HUES6 (cell line): ENCODE results near the gene CAPN10.

Experiments used
- H3K27ac ChIP-seq: 2 replicates; pipeline ENCODE4 v1.7.0; 2013; ENCODE audit warnings: low read depth, mild to moderate bottlenecking, low read length, inconsistent platforms
- H3K27me3 ChIP-seq: 2 replicates; pipeline ENCODE4 v1.6.1; 2013; ENCODE audit warnings: low read length; ENCODE audit not compliant: control insufficient read depth, insufficient read depth
- H3K36me3 ChIP-seq: 2 replicates; pipeline ENCODE4 v1.6.1; 2013; ENCODE audit warnings: low read length; ENCODE audit not compliant: control insufficient read depth, insufficient read depth
- H3K4me1 ChIP-seq: 2 replicates; pipeline ENCODE4 v1.6.1; 2013; ENCODE audit warnings: low read length; ENCODE audit not compliant: control insufficient read depth, insufficient read depth
- H3K4me3 ChIP-seq: 2 replicates; pipeline ENCODE4 v1.5.1; 2013; ENCODE audit warnings: low read depth, low read length
- H3K9ac ChIP-seq: one replicate; pipeline ENCODE4 v1.6.1; 2013; ENCODE audit warnings: mild to moderate bottlenecking, low read length
- H3K9me3 ChIP-seq: 2 replicates; pipeline ENCODE4 v1.6.1; 2013; ENCODE audit warnings: low read depth, low read length; ENCODE audit not compliant: control insufficient read depth, insufficient read depth

CAPN10 gene

GRCh38 chr2:240570531-240571313 is 15.8 kb upstream of the CAPN10 start:
- Histone ChIP-seq H3K9ac (no peak overlapping the region), H3K27me3 (peaks cover 30% of the 10 kb centered on the region), H3K4me3 (no peak overlapping the region), H3K36me3 (no peaks in the 10 kb centered on the region), H3K27ac (no peak overlapping the region), H3K9me3 (no peaks in the 10 kb centered on the region), H3K4me1 (peaks cover 22% of the 10 kb centered on the region)

- H3K36me3 ChIP-seq, result no peaks in the 10 kb centered on the region
- no peak overlapping the region for H3K9ac ChIP-seq
- H3K4me3 ChIP-seq, result no peak overlapping the region
- no peak overlapping the region for H3K27ac ChIP-seq
- H3K9me3 ChIP-seq, result no peaks in the 10 kb centered on the region
- H3K27me3 ChIP-seq, result peaks cover 30% of the 10 kb centered on the region
- H3K4me1 ChIP-seq, result peaks cover 17% of the 10 kb centered on the region
Measured at GRCh38 chr2:240571314-240571973, 15.1 kb upstream of the CAPN10 start.

GRCh38 chr2:240572141-240573031 is 14.1 kb upstream of the CAPN10 start:
- no peaks in the 10 kb centered on the region for H3K9me3 ChIP-seq
- no peak overlapping the region for H3K27ac ChIP-seq
- peaks cover 3% of the 10 kb centered on the region; the same call in 1 of the 2 replicates for H3K36me3 ChIP-seq

GRCh38 chr2:240573071-240573515 is 13.4 kb upstream of the CAPN10 start:
- no peak overlapping the region for H3K27ac ChIP-seq
- H3K4me1 ChIP-seq, result peaks cover 3% of the 10 kb centered on the region; the same call in 1 of the 2 replicates
- H3K36me3 ChIP-seq, result peaks cover 5% of the 10 kb centered on the region; the same call in 1 of the 2 replicates
- no peak overlapping the region for H3K9ac ChIP-seq
- no peak overlapping the region for H3K4me3 ChIP-seq
- H3K9me3 ChIP-seq, result no peaks in the 10 kb centered on the region
- peaks cover 14% of the 10 kb centered on the region for H3K27me3 ChIP-seq

More at GRCh38 chr2:240572141-240573031, 14.1 kb upstream of the CAPN10 start:
- Histone ChIP-seq H3K4me1 (peaks cover 8% of the 10 kb centered on the region), H3K27me3 (peaks cover 21% of the 10 kb centered on the region), H3K9ac (no peak overlapping the region), H3K4me3 (no peak overlapping the region)

GRCh38 chr2:240573516-240574385 is 12.8 kb upstream of the CAPN10 start:
- Histone ChIP-seq H3K9ac (no peak overlapping the region), H3K36me3 (peaks cover 5% of the 10 kb centered on the region; the same call in 1 of the 2 replicates), H3K9me3 (no peaks in the 10 kb centered on the region), H3K27me3 (peaks cover 13% of the 10 kb centered on the region), H3K27ac (no peak overlapping the region), H3K4me3 (no peak overlapping the region), H3K4me1 (peaks cover 3% of the 10 kb centered on the region; the same call in 1 of the 2 replicates)

- Histone ChIP-seq H3K4me3 (no peak overlapping the region), H3K4me1 (peaks cover 2% of the 10 kb centered on the region; the same call in 1 of the 2 replicates), H3K9ac (no peak overlapping the region), H3K9me3 (no peaks in the 10 kb centered on the region), H3K27me3 (peaks cover 5% of the 10 kb centered on the region), H3K36me3 (peaks cover 5% of the 10 kb centered on the region; the same call in 1 of the 2 replicates), H3K27ac (no peak overlapping the region)
Measured at GRCh38 chr2:240574386-240575100, 12.0 kb upstream of the CAPN10 start.

- no peak overlapping the region for H3K27ac ChIP-seq
- no peak overlapping the region for H3K4me3 ChIP-seq
- H3K9me3 ChIP-seq, result no peaks in the 10 kb centered on the region
- no peak overlapping the region for H3K9ac ChIP-seq
- H3K27me3 ChIP-seq, result no peaks in the 10 kb centered on the region
- peaks cover 9% of the 10 kb centered on the region; the same call in 1 of the 2 replicates for H3K4me1 ChIP-seq
- H3K36me3 ChIP-seq, result peaks cover 5% of the 10 kb centered on the region; the same call in 1 of the 2 replicates
Measured at GRCh38 chr2:240575101-240575965, 11.2 kb upstream of the CAPN10 start.

- Histone ChIP-seq H3K9me3 (no peaks in the 10 kb centered on the region), H3K4me1 (peaks cover 13% of the 10 kb centered on the region; the same call in 1 of the 2 replicates), H3K9ac (no peak overlapping the region), H3K27me3 (no peaks in the 10 kb centered on the region), H3K27ac (no peak overlapping the region), H3K4me3 (no peak overlapping the region), H3K36me3 (peaks cover 5% of the 10 kb centered on the region; the same call in 1 of the 2 replicates)
Measured at GRCh38 chr2:240576036-240576435, 10.5 kb upstream of the CAPN10 start.
